Activated gamma-delta T cell (primary cell): ENCODE measurements around the gene TRAM2.

ENCODE experiments used
- DNase-seq: peaks from one replicate; lab custom pipeline; 2025; lab: John Stamatoyannopoulos, UW

Gene TRAM2

GRCh38 chr6:52545406-52546119, 31.3 kb downstream of the TRAM2 start:
- no peak for DNase-seq

GRCh38 chr6:52544602-52545405, 32.1 kb downstream of the TRAM2 start:
- DNase-seq = no peak

- DNase-seq = no peak
These were observed 32.9 kb downstream of the TRAM2 start for GRCh38 chr6:52543729-52544601.

DNA sequence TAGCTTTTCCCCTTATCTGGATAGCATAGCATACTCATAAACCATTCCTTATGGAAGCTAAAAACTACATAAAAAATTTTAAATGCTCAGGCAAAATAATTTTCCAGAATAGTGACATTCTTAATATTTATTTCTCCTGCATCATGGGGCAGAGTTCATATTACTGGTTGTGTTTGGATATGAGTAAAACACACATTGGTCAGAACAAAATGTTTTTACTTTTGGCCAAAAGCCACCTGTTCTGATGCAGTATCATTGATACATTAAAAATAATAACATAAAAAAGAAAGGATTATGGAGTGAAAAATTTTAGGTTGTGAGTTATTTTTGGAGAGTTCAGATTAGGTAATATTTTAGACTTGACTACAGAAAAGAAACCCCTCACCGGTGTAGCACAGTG, 33.6 kb downstream of the TRAM2 start:
- no peak for DNase-seq

GRCh38 chr6:52541135-52541534, 35.7 kb downstream of the TRAM2 start:
- DNase-seq = no peak

DNA sequence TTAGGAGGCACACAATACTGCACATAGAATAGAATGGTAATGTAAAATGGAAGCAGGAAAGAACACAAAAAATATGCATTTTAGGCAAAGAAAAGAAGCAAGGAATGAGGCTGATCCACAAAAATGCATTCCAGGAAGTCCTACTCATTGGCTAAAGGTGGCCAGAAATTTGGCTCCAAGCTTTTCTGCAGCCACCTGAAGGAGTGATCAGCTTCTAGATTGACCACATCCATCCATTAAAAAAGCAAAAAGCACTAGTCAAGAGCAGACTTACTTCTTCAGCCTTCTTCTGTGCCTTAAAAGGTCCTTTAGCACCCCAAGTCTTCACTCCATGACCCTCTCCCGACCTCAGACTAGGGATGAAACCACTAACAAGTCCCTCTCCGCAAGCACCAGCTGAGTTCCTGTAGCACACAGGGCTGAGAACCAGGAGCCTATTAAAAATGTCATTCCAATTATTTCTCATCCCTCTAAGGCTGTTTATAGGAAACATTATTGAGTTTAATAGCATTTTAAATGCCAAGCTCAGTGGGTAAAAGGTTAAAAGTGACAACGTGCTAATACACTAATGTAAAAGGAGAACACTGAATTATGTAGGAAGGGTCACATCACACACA, 36.5 kb downstream of the TRAM2 start:
- no peak for DNase-seq

GRCh38 chr6:52539607-52540006, 37.3 kb downstream of the TRAM2 start:
- no peak for DNase-seq

DNA sequence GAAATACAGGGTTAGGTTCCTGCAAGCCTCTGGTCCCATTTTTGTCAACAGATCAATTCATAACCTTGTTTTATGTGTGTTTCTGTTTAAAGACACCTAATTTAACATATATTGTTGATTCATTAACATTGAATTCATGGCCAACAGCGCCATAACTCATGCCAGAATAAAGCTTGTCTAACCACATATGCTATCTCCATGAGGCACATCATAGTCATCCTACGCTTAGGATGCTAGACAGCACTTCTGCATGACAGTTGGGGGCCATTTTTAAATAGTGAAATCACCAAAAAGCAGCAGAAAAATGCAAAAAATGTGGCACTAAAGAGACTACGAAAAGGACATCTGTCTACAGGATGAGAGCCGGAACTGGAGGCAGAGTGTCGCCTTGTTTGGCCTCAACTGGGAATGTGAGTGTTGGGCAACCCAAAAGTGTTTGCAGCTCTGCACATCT, 37.9 kb downstream of the TRAM2 start:
- DNase-seq = no peak

DNA sequence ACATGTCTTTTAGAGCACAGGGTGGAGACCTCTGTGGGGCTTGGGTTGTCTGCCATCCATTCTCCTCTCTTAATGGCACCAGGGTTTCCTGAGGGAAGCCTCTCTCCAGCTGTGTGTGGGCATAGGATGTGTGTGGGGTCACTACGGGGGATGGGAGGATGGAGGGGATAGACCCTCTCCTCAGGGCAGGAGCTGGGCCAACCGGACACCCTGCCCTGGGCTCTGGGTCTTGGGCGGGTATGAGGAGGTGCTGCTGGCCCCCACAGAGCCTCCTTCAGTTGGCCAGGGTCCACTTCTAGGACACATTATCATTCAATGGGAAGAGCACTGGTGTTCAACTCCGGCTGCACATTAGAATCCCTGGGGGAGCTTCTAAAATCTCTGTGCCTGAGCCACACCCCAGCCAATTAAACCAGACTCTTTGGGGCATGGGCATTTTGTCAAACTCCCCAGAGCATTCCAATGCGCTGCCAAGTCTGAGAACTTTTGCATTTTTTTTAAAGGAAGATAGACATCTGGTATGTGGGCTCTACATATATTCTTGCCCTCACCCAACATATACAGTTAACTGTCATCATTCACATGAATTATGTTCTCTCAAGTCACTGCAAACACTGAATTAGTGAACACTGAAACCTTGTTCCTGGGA, 38.5 kb downstream of the TRAM2 start:
- DNase-seq = no peak

- no peak for DNase-seq
These were observed 39.7 kb downstream of the TRAM2 start for GRCh38 chr6:52537001-52537753.

GRCh38 chr6:52536424-52536916, 40.4 kb downstream of the TRAM2 start:
- no peak for DNase-seq

DNA sequence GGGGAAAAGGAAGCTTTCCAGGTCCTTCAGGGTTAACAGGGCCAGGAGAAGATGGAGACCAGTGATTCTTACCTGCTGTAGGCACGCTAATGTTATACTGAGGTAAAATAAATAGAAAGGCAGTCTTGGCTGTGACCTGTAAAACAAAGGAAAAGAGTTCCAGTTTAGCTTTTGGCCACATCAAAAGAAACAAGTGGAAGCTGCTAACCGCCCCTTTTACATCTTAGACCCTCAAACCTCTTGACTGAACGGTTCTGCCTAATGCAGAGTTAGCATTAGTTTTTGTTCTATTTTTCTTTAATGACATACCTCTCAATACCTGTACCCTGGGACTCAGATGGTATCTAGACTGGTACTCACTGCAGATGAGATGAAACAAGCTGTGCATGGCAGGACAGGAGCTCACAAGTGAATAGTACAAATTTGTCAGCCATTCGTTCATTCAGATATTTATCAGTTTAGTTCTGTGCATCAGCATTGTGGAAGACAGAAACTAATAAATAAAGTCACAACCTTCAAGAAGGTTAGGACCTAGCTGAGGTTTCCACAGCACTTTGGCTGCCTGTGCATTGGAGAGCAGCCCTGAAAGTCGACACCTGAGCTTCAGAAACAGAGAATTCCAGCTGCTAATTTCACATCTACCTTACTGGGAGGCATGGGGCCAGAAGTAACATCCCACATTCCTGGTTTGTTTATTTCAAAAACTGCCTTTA, 41.0 kb downstream of the TRAM2 start:
- DNase-seq = no peak

GRCh38 chr6:52534966-52535390, 41.9 kb downstream of the TRAM2 start:
- no peak for DNase-seq

DNA sequence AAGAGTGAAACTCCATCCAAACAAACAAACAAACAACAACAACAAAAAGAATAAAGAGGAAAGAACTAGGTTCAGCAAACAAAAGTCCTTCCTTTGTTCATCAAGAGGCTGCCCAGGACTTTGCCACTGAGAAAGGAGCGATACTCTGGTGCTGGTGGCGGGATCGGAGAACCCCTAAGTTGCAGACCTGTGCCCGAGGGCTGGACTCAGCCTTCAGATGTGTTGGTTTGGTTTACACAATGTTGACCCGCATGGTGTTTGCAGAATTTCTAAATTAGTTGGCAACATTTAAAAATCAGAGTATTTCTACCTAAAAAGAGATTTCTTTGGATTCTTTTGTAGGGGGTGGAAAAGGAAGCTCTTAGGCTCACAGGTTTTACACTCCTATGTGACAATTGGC, 42.5 kb downstream of the TRAM2 start:
- DNase-seq = no peak

DNA sequence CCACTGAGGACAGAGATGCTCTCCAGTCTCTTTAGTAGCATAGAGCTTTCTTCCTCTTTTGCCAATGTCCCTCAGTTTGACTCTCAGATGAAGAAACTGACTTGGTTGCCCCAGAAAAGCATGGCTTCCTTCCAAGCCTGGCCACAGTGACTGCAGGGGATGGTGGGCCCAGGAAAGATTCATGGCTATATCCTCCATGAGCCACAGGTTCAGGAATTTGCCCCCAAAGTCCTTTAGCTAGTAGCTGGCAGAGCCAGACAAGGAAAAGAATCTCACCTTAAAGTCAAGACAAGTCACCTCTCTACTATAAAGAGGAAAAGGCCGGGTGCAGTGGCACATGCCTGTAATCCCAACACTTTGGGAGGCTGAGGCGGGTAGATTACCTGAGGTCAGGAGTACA, 43.4 kb downstream of the TRAM2 start:
- no peak for DNase-seq

DNA sequence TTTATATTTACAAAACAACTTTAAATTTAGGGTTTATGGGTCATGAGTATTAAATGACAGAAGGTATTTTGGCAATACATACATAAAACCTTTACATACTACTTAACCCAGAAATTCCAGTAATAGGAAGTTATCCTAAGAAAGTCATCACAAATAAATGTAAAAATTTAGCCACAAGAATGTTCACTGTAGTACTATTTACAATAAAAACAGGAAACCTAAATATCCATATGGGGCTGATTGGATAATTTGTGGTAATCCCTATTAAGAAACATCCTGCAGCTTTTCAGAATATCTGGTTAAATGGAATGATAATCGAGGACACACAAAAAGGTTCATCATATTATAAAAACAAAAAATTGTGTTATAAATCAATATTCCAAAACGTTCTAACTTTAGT, 44.4 kb downstream of the TRAM2 start:
- DNase-seq = no peak

GRCh38 chr6:52531834-52532233, 45.0 kb downstream of the TRAM2 start:
- DNase-seq = no peak

DNA sequence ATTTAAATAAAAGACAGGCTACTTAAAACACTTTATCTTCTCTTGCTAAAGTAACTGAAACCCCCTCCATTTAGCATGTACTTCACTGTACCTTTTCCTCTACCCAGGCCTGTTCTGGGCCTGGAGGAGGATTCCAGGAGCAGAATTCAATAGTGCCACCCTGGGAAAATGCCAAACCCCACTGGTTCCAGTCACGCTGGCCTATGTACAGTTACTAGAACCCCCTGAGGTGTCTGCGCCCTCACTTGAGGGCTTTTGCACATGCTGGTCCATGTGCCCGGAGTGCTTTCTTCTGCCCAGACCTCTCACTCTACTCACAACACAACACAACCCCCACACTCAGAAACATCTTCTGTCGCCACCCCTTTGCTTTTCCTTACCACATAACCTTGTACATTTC, 45.5 kb downstream of the TRAM2 start:
- no peak for DNase-seq

DNA sequence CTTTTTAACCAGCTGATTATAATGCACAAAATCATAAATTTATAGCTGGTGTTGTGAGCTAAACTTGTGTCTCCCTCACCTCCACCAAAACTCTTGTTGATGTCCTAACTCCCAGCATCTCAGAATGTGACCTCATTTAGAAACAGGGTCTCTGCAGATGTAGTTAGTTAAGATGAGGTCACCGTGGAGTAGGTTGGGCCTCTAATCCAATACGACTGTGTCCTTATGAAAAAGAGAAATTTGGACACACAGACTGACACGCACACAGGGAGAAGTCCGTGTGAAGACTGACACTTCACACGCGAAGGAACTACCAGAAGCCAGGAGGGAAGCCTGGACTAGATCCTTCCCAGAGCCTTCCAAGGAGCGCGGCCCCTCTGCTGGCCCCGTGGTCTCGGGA, 46.5 kb downstream of the TRAM2 start:
- no peak for DNase-seq

- DNase-seq = no peak
These were observed 47.5 kb downstream of the TRAM2 start for GRCh38 chr6:52529311-52529710.
